ENCODE results near the gene CREG2.
A peak's percentile ranks its signal among the peaks of the same experiment; 100 is the strongest.

The CREG2 gene

GRCh38 chr2:101408925-101409324 is 21.6 kb upstream of the CREG2 start:
- DNase-seq = no peak

DNA sequence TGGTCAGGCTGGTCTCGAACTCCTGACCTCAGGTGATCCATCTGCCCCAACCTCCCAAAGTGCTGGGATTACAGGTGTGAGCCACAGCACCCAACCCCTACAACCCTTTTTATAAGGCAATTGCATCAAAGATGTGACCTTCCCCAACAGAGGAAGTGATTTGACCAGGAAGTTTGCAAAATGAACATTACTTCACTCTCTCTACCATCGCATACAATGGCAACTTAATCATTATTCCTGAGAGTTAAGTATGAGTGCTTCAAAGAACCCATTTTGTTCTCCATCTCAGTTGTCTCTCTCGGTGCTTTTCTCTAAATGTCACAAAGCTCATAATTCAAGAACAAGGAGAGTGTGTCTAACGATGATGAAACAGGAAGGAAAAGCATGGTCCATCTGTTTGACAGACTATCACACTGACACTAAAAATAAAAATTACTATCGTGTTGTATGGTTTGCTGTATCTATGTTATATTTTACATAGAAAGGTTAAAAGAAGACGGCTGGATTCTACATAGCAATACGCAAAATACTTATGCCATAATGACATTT is 18.1 kb upstream of the CREG2 start:
- peak; percentile 55 for DNase-seq

DNA sequence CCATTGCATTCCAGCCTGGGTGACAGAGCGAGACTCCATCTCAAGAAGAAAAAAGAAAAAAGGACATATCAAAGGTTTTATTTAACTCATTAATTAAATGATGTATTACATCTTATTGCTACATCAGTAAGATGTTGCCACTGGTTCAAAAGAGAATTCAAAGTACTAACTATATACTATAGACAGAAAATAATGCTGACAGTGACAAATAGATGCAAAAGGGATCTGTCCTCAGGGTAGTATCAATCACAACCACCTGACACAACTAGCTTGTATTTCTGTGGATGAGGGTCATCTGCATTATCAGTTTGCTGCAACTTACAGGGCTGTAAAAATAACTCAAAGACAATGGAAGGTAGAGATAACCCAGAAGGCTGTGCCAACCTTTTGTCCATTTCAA is 16.4 kb upstream of the CREG2 start:
- DNase-seq = no peak

DNA sequence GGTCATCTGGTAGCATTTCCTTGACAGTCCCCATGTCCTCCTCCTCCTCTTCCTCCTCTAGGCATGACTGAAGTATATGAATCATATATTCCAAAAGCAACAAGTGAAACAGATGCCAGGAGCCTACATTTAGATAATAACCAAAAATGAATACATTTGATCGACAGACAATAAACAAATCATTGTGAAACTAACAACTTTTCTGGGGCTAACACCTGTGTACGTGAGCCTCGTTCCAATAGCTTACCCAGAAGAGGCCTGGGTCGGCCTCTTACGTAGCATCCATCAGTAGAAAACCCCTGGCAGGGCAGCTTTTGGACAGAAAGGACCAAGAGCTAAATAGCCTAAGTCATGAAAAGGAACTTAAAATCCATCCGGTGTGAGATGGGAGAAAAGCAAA is 15.3 kb upstream of the CREG2 start:
- no peak for DNase-seq

DNA sequence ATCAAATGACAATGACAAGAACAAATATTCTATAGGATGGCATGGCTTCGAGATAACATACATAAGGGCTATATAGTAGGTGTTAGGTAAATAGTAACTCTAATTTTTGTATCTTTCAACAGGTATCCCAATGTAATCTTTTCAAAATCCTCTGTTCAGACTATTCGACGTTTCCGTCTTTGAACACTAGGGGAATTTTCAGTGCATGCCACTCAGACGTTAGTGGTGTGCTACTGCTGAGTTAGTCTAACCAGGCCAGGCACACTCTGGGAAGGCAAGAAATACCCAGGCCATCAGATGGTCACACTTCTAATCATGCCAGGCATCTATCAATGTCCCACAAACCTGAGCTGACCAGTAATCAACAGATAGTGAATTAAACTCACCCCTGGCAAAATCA is 14.6 kb upstream of the CREG2 start:
- DNase-seq = no peak

GRCh38 chr2:101401326-101401665 is 14.0 kb upstream of the CREG2 start:
- no peak for DNase-seq

- no peak for DNase-seq
These were observed 13.4 kb upstream of the CREG2 start for GRCh38 chr2:101400506-101401325.

- DNase-seq = peak; percentile 78
These were observed 12.7 kb upstream of the CREG2 start for GRCh38 chr2:101400048-101400447.

GRCh38 chr2:101399021-101399799 is 11.9 kb upstream of the CREG2 start:
- DNase-seq = peak; percentile 67

DNA sequence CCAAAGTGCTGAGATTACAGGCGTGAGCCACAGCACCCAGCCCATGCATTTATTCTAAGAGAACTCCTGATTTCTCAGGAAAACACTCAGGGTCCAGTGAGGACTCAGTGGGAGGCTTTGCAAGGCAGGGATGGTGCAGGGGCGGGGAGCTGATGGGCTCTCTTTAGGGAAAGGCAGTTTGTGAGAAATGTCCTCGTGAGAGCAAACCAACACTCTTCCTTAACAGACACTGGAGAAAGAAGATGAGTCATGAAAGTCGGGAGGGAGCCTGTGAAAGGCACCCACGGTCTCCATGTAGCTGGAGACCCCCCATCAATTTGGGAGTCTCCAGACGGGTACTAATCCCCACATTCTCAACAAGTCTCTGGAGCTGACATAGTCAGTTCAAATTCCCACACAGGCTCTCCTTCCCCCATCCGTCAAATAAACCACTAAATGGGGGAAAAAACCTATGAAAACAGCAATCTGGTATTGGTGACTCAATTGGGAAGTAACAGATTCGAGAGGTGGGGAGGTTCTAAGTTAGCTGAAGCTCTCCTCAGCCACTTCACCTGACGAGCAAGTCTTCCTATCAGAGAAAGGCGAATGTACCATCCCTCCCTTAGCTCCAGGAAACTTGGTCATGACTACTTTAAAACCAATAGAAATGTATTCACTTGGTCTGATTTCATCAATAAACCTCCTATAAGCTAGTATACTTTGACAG is 11.0 kb upstream of the CREG2 start:
- DNase-seq = peak; percentile 39

GRCh38 chr2:101396316-101396717 is 9.0 kb upstream of the CREG2 start:
- peak; percentile 72 for DNase-seq

GRCh38 chr2:101395545-101396315 is 8.4 kb upstream of the CREG2 start:
- DNase-seq = peak; percentile 51

GRCh38 chr2:101388232-101388631 is 929 bp upstream of the CREG2 start:
- no peak for DNase-seq

- no peak for DNase-seq
These were observed 628 bp downstream of the CREG2 start for GRCh38 chr2:101386599-101387150.

DNA sequence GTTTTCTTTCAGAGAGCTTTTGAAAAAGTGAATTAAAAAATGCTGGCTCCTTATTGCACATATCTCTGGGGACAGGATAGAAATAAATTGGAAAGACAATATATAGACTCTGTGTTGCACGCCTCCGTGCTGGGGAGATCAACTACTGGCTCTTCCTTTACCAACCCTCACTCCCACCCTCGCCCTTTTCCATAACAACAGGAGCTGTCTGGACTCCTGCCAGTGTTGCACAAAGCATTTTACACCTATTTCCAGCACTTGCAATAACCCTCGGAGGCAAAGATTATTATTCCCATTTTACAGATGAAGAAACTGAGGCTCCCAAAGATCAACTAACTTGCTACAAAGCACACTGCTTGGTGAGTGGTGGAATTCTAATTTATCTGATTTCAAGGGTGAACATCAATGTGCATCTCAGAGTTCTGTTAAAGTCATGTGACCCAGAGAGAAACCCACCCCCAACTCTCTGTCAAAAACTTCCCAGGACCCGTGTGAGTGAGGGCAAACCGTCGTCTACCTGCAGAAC is 4.2 kb downstream of the CREG2 start:
- no peak for DNase-seq

DNA sequence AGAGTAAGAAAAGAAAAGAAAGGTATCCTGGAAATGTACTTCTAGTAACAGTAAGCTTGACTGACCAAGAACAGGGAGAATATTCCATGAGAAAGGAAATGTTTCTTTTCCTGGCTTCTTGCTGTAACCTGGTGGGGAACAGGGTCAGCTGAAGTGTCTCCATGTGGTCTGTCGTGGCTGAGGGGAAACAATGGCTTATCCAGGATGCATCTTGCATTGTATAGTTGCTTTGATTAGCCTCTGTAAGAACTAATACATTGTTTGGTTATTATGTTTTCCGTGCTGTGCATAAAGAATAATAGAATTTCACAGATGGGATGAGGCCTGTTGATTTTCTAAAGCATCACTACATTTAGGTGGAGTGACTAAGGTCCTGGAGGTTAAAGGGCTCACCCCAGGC is 4.9 kb downstream of the CREG2 start:
- no peak for DNase-seq

DNA sequence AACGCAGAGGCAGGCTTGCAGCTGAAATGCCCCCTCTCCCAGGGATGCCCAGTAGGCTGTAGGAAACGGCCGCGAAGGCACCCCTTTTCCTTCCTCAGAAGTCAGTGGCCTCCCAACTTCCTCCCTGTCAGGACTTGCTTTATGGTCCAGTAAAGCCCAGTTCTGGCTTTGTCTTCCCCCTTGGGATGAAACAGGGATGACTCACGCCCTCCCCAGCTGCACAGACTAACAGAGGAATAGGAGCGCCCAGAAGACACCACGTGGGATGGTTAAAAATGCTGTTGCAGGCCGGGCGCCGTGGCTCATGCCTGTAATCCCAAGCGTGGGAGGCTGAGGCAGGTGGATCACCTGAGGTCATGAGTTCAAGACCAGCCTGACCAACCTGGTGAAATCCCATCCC is 6.9 kb downstream of the CREG2 start:
- peak; percentile 60 for DNase-seq

DNA sequence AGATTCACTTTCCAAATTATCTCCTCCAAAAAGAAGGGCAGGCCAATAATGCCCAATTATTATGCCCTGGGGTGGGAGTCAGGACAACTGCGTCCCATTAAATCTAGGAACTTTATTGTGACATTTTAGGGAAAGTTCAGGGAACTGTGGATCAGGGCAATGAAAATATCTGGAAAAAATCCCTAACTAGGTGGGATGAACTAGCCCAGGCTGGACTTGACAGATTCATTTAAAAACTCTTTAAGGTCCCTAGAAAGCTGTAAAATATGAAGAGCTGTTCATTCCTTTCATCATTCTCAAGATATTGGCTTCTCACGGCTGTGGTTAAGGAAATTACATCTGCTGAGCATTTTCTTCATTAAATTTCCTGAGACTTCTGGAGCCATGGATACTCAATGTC is 8.2 kb downstream of the CREG2 start:
- no peak for DNase-seq

DNA sequence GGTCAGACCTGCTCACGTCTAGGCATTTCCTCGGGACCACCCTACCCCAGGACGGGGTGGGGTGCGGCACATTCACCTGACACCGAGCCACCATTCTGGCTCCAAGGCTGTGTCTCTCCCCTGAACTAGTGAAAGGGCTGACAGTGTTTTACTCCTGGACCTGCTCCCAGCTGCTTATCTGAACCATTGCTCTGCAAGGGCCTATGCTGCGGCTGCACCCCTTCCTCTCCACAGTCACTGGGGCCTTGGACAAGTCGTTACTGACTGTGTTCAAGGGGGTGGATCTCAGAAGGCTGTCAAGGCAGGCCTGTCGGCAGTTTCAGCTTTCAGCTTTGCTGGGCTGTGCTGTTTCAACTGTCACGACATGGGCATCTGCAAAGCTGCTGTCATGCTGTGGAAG is 11.7 kb downstream of the CREG2 start:
- no peak for DNase-seq

GRCh38 chr2:101374821-101375561 is 12.3 kb downstream of the CREG2 start:
- DNase-seq = no peak

GRCh38 chr2:101372792-101373191 is 14.5 kb downstream of the CREG2 start:
- DNase-seq = no peak

Data from suppressor macrophage treated with lipopolysaccharide for 4 hours (primary cell).